CD4-positive, alpha-beta T cell treated with Interleukin-6 for 4 hours (primary cell): Measurements from ENCODE around the gene MAST3.
"Not testable (repeated sequence)": the region's sequence is repeated elsewhere in the genome, so short reads cannot be mapped to it uniquely, and the experiment has no call there.

ENCODE experiments used
- DNase-seq: peaks from one replicate; pipeline ENCODE4 v3.0.0-alpha.2; 2020; ENCODE audit warnings: mixed read lengths

The MAST3 gene

GRCh38 chr19:18089096-18089541 lies 8.5 kb upstream of the MAST3 start:
- peak; percentile 68 for DNase-seq

- DNase-seq, result no peak
Measured at GRCh38 chr19:18089726-18090125, 7.9 kb upstream of the MAST3 start.

GRCh38 chr19:18090545-18091216 lies 6.9 kb upstream of the MAST3 start:
- DNase-seq, result no peak

- DNase-seq, result peak; percentile 90
Measured at GRCh38 chr19:18091217-18091608, 6.4 kb upstream of the MAST3 start.

GRCh38 chr19:18093439-18094161 lies 4.0 kb upstream of the MAST3 start:
- no peak for DNase-seq

- no peak for DNase-seq
Measured at GRCh38 chr19:18096258-18096657, 1.3 kb upstream of the MAST3 start.

- no peak for DNase-seq
Measured at GRCh38 chr19:18097993-18098890, 664 bp downstream of the MAST3 start.

GRCh38 chr19:18098891-18099622 lies 1.5 kb downstream of the MAST3 start:
- peak; percentile 63 for DNase-seq

- DNase-seq, result no peak
Measured at GRCh38 chr19:18099623-18099995, 2.0 kb downstream of the MAST3 start.

GRCh38 chr19:18100710-18101109 lies 3.1 kb downstream of the MAST3 start:
- no peak for DNase-seq

- DNase-seq, result no peak
Measured at GRCh38 chr19:18101268-18101667, 3.7 kb downstream of the MAST3 start.

- no peak for DNase-seq
Measured at GRCh38 chr19:18102916-18103542, 5.5 kb downstream of the MAST3 start.

- DNase-seq, result no peak
Measured at GRCh38 chr19:18104793-18105131, 7.2 kb downstream of the MAST3 start.

GRCh38 chr19:18105259-18105658 lies 7.7 kb downstream of the MAST3 start:
- not testable (repeated sequence) for DNase-seq

- no peak for DNase-seq
Measured at GRCh38 chr19:18107235-18107634, 9.7 kb downstream of the MAST3 start.

- no peak for DNase-seq
Measured at GRCh38 chr19:18108897-18109296, 11.3 kb downstream of the MAST3 start.

- DNase-seq, result no peak
Measured at GRCh38 chr19:18109341-18109732, 11.8 kb downstream of the MAST3 start.

GRCh38 chr19:18109733-18110608 lies 12.4 kb downstream of the MAST3 start:
- DNase-seq, result peak; percentile 70

GRCh38 chr19:18110609-18111232 lies 13.1 kb downstream of the MAST3 start:
- DNase-seq, result no peak

- DNase-seq, result peak; percentile 89
Measured at GRCh38 chr19:18112989-18113478, 15.5 kb downstream of the MAST3 start.

GRCh38 chr19:18113827-18114226 lies 16.2 kb downstream of the MAST3 start:
- DNase-seq, result no peak
